A673 (cell line): ENCODE measurements around the gene S100A12.

Experiments used
- CTCF ChIP-seq: fragments of 300-800, 200-600 bp; sonication (generic); conservative IDR thresholded peaks from 2 replicates; pipeline ENCODE4 v1.5.1; 2017; ENCODE audit warnings: low read depth, mild to moderate bottlenecking, antibody characterized with exemption, low read length, moderate library complexity, mixed read lengths
- EZH2 ChIP-seq: fragments of 200-600 bp; sonication (generic); IDR thresholded peaks from 2 replicates; pipeline ENCODE4 v1.6.1; 2017; ENCODE audit warnings: borderline replicate concordance, low read depth, mild to moderate bottlenecking, mixed read lengths, antibody characterized with exemption, low read length; ENCODE audit not compliant: poor library complexity, severe bottlenecking

- TF ChIP-seq CTCF (no peak), EZH2 (no peak)
Observed at GRCh38 chr1:153379591-153379990, 4.2 kb upstream of the S100A12 start.
